Loucy (cell line): Measurements from ENCODE around the gene CNIH3.

Experiments
- H2AFZ ChIP-seq: fragments of 200-600 bp; sonication (generic); 2 replicates; pipeline ENCODE4 v1.6.0; 2016; ENCODE audit warnings: antibody characterized with exemption, mild to moderate bottlenecking, low read length, moderate library complexity
- H3F3A ChIP-seq: fragments of 200-600 bp; 2 replicates; pipeline ENCODE4 v1.6.0; 2016; ENCODE audit warnings: antibody characterized with exemption, low read depth, mild to moderate bottlenecking
- H3K27me3 ChIP-seq: fragments of 200-600 bp; sonication (generic); 2 replicates; pipeline ENCODE4 v1.6.1; 2014; ENCODE audit warnings: low read length, mild to moderate bottlenecking; ENCODE audit not compliant: insufficient read depth, poor library complexity, severe bottlenecking
- H3K36me3 ChIP-seq: fragments of 200-600 bp; sonication (generic); 2 replicates; pipeline ENCODE4 v1.6.1; 2016; ENCODE audit warnings: low read length; ENCODE audit not compliant: insufficient read depth
- H3K4me1 ChIP-seq: fragments of 200-600 bp; sonication (generic); 2 replicates; pipeline ENCODE4 v1.5.1; 2014; ENCODE audit warnings: low read length, mild to moderate bottlenecking; ENCODE audit not compliant: insufficient read depth, poor library complexity, severe bottlenecking
- H3K4me2 ChIP-seq: fragments of 200-600 bp; sonication (generic); 2 replicates; pipeline ENCODE4 v1.6.0; 2014; ENCODE audit warnings: antibody characterized with exemption, low read length, low read depth, mild to moderate bottlenecking; ENCODE audit not compliant: poor library complexity, severe bottlenecking
- H3K4me3 ChIP-seq: fragments of 200-600 bp; sonication (generic); 2 replicates; pipeline ENCODE4 v1.5.1; 2014; ENCODE audit warnings: low read length, mild to moderate bottlenecking, mixed read lengths; ENCODE audit not compliant: poor library complexity, severe bottlenecking
- H3K79me2 ChIP-seq: fragments of 200-600 bp; sonication (generic); 2 replicates; pipeline ENCODE4 v1.6.1; 2014; ENCODE audit warnings: low read length; ENCODE audit not compliant: insufficient read depth
- H3K9ac ChIP-seq: fragments of 200-600 bp; sonication (generic); 2 replicates; pipeline ENCODE4 v1.6.0; 2014; ENCODE audit warnings: mild to moderate bottlenecking, low read depth, low read length, moderate library complexity; ENCODE audit not compliant: poor library complexity, severe bottlenecking
- H3K9me2 ChIP-seq: fragments of 200-600 bp; sonication (generic); replicated peaks from 2 replicates; pipeline ENCODE4 v1.6.1; 2016; ENCODE audit warnings: low read depth, low read length, mixed read lengths
- H3K9me3 ChIP-seq: fragments of 200-600 bp; sonication (generic); 2 replicates; pipeline ENCODE4 v1.6.1; 2014; ENCODE audit warnings: mild to moderate bottlenecking, antibody characterized with exemption, low read length, low read depth; ENCODE audit not compliant: insufficient read depth
- H4K20me1 ChIP-seq: fragments of 200-600 bp; sonication (generic); 2 replicates; pipeline ENCODE4 v1.6.0; 2014; ENCODE audit warnings: antibody characterized with exemption, low read length, mild to moderate bottlenecking; ENCODE audit not compliant: insufficient read depth, poor library complexity, severe bottlenecking
- CTCF ChIP-seq: fragments of 200-600 bp; sonication (generic); conservative IDR thresholded peaks from 2 replicates; pipeline ENCODE4 v1.5.1; 2014; ENCODE audit warnings: mild to moderate bottlenecking, antibody characterized with exemption, low read length
- EZH2phosphoT487 ChIP-seq: fragments of 200-600 bp; IDR thresholded peaks from 2 replicates; pipeline ENCODE4 v1.6.1; 2018; ENCODE audit warnings: antibody characterized with exemption, mild to moderate bottlenecking, moderate library complexity, borderline replicate concordance

Gene CNIH3

GRCh38 chr1:224623743-224624333 lies 7.7 kb downstream of the CNIH3 start:
- Histone ChIP-seq H3K27me3 (no peaks in the 10 kb centered on the region), H3K4me2 (peak overlapping the region; percentile 96), H3K79me2 (peaks cover 77% of the 10 kb centered on the region), H3K9me2 (no peaks in the 10 kb centered on the region), H3K4me1 (peaks cover 70% of the 10 kb centered on the region), H4K20me1 (no peaks in the 10 kb centered on the region), H3K9ac (peak overlapping the region; percentile 84), H3K4me3 (peak overlapping the region; percentile 70), H2AFZ (no peak overlapping the region), H3K9me3 (no peaks in the 10 kb centered on the region; the same call in 1 of the 2 replicates), H3K36me3 (no peaks in the 10 kb centered on the region), H3F3A (peaks cover 12% of the 10 kb centered on the region)
- TF ChIP-seq EZH2phosphoT487: no peak

- Histone ChIP-seq H3K27me3 (no peaks in the 10 kb centered on the region), H2AFZ (no peak overlapping the region), H4K20me1 (no peaks in the 10 kb centered on the region), H3K4me3 (peak overlapping the region; percentile 70), H3K9ac (peak overlapping the region; percentile 84), H3K36me3 (no peaks in the 10 kb centered on the region), H3K79me2 (peaks cover 72% of the 10 kb centered on the region), H3K4me2 (peak overlapping the region; percentile 96), H3F3A (peaks cover 12% of the 10 kb centered on the region), H3K9me3 (no peaks in the 10 kb centered on the region; the same call in 1 of the 2 replicates), H3K9me2 (no peaks in the 10 kb centered on the region), H3K4me1 (peaks cover 64% of the 10 kb centered on the region)
- TF ChIP-seq CTCF: no peak
- no peak for TF ChIP-seq EZH2phosphoT487
These were observed 8.3 kb downstream of the CNIH3 start for GRCh38 chr1:224624432-224624831.

- no peaks in the 10 kb centered on the region for H3K27me3 ChIP-seq
- H4K20me1 ChIP-seq: no peaks in the 10 kb centered on the region
- TF ChIP-seq EZH2phosphoT487 (no peak), CTCF (no peak)
- H3K9me2 ChIP-seq: no peaks in the 10 kb centered on the region
- H2AFZ ChIP-seq: no peak overlapping the region
- H3F3A ChIP-seq: peaks cover 12% of the 10 kb centered on the region
- H3K36me3 ChIP-seq: no peaks in the 10 kb centered on the region
- H3K9ac ChIP-seq: peak overlapping the region; percentile 84
- H3K4me2 ChIP-seq: peak overlapping the region; percentile 96
- H3K4me3 ChIP-seq: peak overlapping the region; percentile 28
- H3K4me1 ChIP-seq: peaks cover 59% of the 10 kb centered on the region
- peaks cover 68% of the 10 kb centered on the region for H3K79me2 ChIP-seq
- no peaks in the 10 kb centered on the region; the same call in 1 of the 2 replicates for H3K9me3 ChIP-seq
These were observed 9.9 kb downstream of the CNIH3 start for GRCh38 chr1:224626042-224626441.

- Histone ChIP-seq H3K9me3 (no peaks in the 10 kb centered on the region), H3F3A (peaks cover under 1% of the 10 kb centered on the region; the same call in 1 of the 2 replicates), H3K27me3 (no peaks in the 10 kb centered on the region), H3K4me1 (peaks cover 57% of the 10 kb centered on the region), H3K36me3 (no peaks in the 10 kb centered on the region), H3K4me3 (no peak overlapping the region), H3K9ac (no peak overlapping the region), H4K20me1 (no peaks in the 10 kb centered on the region), H3K4me2 (no peak overlapping the region), H3K9me2 (no peaks in the 10 kb centered on the region), H3K79me2 (peaks cover 66% of the 10 kb centered on the region; the same call in 1 of the 2 replicates), H2AFZ (no peak overlapping the region)
- TF ChIP-seq EZH2phosphoT487 (no peak), CTCF (no peak)
These were observed 13.8 kb downstream of the CNIH3 start for GRCh38 chr1:224629965-224630364.
